ENCODE measurements around the gene STARD9.

Gene STARD9

GRCh38 chr15:42692997-42693396 is 117.6 kb downstream of the STARD9 start:
- Mint-ChIP-seq H3K9me3 (no peaks in the 10 kb centered on the region), H3K27me3 (no peaks in the 10 kb centered on the region), H3K4me3 (no peak overlapping the region), H3K27ac (no peak overlapping the region), H3K4me1 (peaks cover 18% of the 10 kb centered on the region)
- no peak for DNase-seq
- no peak for ATAC-seq

- Mint-ChIP-seq H3K4me3 (no peak overlapping the region), H3K9me3 (no peaks in the 10 kb centered on the region), H3K27ac (peak overlapping the region in 1 of 2 donors; percentile 33), H3K27me3 (no peaks in the 10 kb centered on the region), H3K4me1 (peaks cover 18% of the 10 kb centered on the region)
- ATAC-seq, result no peak
- no peak for DNase-seq
Measured at GRCh38 chr15:42693496-42693895, 118.1 kb downstream of the STARD9 start.

DNA sequence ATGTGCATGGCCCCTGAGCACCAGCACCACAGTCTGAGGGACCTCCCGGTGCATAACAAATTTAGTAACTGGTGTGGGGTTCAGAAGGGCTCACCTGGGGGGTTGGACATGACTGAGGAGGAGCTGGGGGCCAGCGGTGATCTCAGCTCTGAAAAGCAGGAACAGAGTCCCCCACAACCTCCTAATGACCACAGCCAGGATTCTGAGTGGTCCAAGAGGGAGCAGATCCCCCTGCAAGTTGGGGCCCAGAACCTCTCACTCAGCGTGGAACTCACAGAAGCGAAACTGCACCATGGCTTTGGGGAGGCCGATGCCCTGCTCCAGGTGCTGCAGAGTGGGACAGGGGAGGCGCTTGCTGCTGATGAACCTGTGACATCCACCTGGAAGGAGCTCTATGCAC is 118.5 kb downstream of the STARD9 start:
- Mint-ChIP-seq H3K27ac (peak overlapping the region in 1 of 2 donors; percentile 33), H3K27me3 (no peaks in the 10 kb centered on the region), H3K4me3 (no peak overlapping the region), H3K4me1 (peaks cover 18% of the 10 kb centered on the region), H3K9me3 (no peaks in the 10 kb centered on the region)
- ATAC-seq (no peak), DNase-seq (no peak)

GRCh38 chr15:42694398-42694797 is 119.0 kb downstream of the STARD9 start:
- Mint-ChIP-seq H3K27ac (peak overlapping the region in 1 of 2 donors; percentile 19), H3K4me1 (peaks cover 18% of the 10 kb centered on the region), H3K9me3 (no peaks in the 10 kb centered on the region), H3K27me3 (no peaks in the 10 kb centered on the region), H3K4me3 (no peak overlapping the region)
- no peak for DNase-seq
- ATAC-seq, result no peak

DNA sequence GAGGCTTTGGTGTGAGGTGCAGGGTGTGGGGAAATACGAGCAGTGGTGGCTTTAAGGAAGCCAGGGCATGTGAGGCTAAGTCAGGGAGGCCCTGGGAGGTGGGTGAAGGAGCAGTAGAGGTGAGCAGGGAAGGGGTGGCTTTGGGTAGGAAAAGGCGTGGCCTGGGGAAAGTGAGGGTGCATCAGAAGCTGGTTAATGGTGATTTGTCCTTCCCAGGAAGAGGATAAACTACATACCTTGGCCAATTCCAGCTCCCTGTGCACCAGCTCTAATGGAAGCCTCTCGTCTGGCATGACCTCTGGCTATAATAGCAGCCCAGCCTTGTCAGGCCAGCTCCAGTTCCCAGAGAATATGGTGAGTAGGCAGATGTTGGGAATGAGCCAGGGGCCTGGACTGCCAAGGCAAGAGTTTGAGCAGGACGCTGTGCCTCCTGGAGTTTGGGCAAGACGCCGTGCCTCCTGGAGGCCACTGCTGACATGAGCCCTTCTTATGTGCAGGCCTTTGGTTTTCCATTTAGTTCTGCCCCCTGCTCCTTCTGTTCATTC is 120.2 kb downstream of the STARD9 start:
- Mint-ChIP-seq H3K9me3 (no peaks in the 10 kb centered on the region), H3K4me1 (peaks cover 13% of the 10 kb centered on the region), H3K27ac (peak overlapping the region in 1 of 2 donors; percentile 15), H3K4me3 (no peak overlapping the region), H3K27me3 (no peaks in the 10 kb centered on the region)
- DNase-seq, result no peak
- no peak for ATAC-seq

- DNase-seq, result no peak
Measured at GRCh38 chr15:42696626-42697025, 121.2 kb downstream of the STARD9 start.

DNA sequence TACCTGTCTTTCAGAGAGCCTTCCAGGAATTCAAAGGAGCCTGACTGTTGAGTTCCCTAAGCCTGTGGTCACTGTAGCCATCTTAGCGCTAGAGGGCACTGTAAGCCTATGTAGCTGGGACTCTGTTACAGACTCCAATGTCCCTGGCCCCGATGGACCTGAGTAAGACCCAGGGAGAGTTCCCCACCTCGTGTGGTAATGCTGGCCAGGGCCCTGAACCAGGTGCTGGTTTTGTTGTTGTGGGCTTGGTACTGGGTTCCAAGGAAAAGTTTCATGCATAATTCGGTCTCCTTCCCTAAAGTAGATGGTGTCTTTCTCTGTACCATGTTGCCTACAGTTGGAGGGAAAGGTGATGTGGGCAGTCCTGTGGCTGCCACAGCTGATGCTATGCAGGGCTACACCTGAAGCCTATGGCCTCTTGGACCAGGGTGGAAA is 129.1 kb downstream of the STARD9 start:
- Mint-ChIP-seq H3K4me3 (no peak overlapping the region), H3K27ac (no peak overlapping the region)
- peak; percentile 99 for ATAC-seq

More at GRCh38 chr15:42696626-42697025, 121.2 kb downstream of the STARD9 start:
- H3K4me1 Mint-ChIP-seq, result peaks cover 3% of the 10 kb centered on the region
- H3K4me3 Mint-ChIP-seq, result no peak overlapping the region
- no peaks in the 10 kb centered on the region for H3K9me3 Mint-ChIP-seq
- no peaks in the 10 kb centered on the region for H3K27me3 Mint-ChIP-seq
- no peak overlapping the region for H3K27ac Mint-ChIP-seq
- ATAC-seq, result no peak

DNA sequence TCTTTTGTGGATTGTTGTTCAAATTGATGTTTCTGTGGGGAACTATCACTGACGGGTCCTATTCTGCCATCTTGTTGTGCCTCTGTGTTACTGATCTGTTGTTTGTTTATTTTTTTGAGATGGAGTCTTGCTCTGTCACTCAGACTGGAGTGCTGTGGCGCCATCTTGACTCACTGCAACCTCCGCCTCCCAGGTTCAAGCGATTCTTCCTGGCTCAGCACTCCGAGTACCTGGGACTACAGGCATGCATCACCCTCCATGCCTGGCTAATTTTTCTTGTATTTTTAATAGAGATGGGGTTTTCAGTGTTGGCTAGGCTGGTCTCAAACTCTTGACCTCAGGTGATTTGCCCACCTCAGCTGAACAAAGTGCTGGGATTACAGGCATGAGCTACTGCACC is 129.9 kb downstream of the STARD9 start:
- Mint-ChIP-seq H3K4me3 (no peak overlapping the region), H3K27ac (no peak overlapping the region), H3K9me3 (no peaks in the 10 kb centered on the region), H3K27me3 (no peaks in the 10 kb centered on the region), H3K4me1 (peaks cover 6% of the 10 kb centered on the region)
- no peak for DNase-seq
- no peak for ATAC-seq

More for the DNA sequence above, 129.1 kb downstream of the STARD9 start:
- H3K9me3 Mint-ChIP-seq, result no peaks in the 10 kb centered on the region
- no peaks in the 10 kb centered on the region for H3K27me3 Mint-ChIP-seq
- peak; percentile 54 to 65 for DNase-seq
- H3K4me1 Mint-ChIP-seq, result peaks cover 6% of the 10 kb centered on the region

DNA sequence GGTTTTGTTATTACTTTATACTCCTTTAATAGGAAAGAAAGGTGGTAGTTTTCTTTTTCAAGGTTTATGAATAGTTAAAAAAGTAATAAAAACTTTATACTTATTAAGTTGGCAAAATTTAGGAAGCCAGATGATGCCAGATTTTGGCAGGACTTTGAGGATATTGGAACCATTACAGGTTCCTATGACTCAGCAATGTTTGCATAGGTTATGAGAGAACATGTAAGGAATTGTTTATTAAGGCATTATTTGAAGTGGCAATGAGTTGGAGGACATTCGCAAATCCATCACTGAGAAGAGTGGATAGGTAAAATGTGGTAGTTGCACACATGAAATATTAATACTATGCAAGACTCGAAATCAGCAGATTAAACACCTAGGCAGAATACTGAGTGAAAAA is 131.7 kb downstream of the STARD9 start:
- H3K4me3 Mint-ChIP-seq, result no peak overlapping the region
- DNase-seq (no peak), ATAC-seq (no peak)
- H3K27ac Mint-ChIP-seq, result no peak overlapping the region
- H3K27me3 Mint-ChIP-seq, result no peaks in the 10 kb centered on the region
- peaks cover 6% of the 10 kb centered on the region for H3K4me1 Mint-ChIP-seq
- no peaks in the 10 kb centered on the region for H3K9me3 Mint-ChIP-seq

- Mint-ChIP-seq H3K9me3 (no peaks in the 10 kb centered on the region), H3K27ac (peak overlapping the region in 1 of 2 donors; percentile 82), H3K4me3 (no peak overlapping the region), H3K27me3 (no peaks in the 10 kb centered on the region), H3K4me1 (peaks cover 6% of the 10 kb centered on the region)
- ATAC-seq, result no peak
- no peak for DNase-seq
Measured at GRCh38 chr15:42707873-42708544, 132.6 kb downstream of the STARD9 start.

DNA sequence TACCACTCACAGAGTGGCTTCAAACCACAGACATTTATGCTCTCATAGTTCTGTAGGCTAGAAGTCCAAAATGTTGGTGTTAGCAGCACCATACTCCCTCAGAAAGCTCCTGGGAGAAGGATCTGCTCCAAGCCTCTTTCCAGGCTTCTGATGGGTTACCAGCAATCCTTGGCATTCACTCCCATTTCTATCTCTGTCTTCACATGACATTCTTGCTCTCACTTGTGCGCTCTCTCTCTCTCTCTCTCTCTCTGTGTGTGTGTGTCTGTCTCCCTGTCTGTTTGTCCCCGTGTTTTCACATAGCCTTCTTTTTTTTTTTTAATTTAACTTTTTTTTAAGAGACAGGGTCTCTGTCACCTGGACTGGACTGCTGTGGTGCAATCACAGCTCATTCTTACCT is 135.3 kb downstream of the STARD9 start:
- H3K27ac Mint-ChIP-seq, result no peak overlapping the region
- ATAC-seq, result no peak
- no peaks in the 10 kb centered on the region for H3K9me3 Mint-ChIP-seq
- no peak for DNase-seq
- H3K4me3 Mint-ChIP-seq, result no peak overlapping the region
- H3K27me3 Mint-ChIP-seq, result no peaks in the 10 kb centered on the region
- no peaks in the 10 kb centered on the region for H3K4me1 Mint-ChIP-seq

- ATAC-seq (no peak), DNase-seq (no peak)
- Mint-ChIP-seq H3K9me3 (no peaks in the 10 kb centered on the region), H3K27ac (no peak overlapping the region), H3K4me1 (no peaks in the 10 kb centered on the region), H3K27me3 (no peaks in the 10 kb centered on the region), H3K4me3 (no peak overlapping the region)
Measured at GRCh38 chr15:42711746-42712145, 136.3 kb downstream of the STARD9 start.

- H3K4me1 Mint-ChIP-seq, result no peaks in the 10 kb centered on the region
- H3K27ac Mint-ChIP-seq, result no peak overlapping the region
- H3K27me3 Mint-ChIP-seq, result no peaks in the 10 kb centered on the region
- ATAC-seq, result no peak
- no peaks in the 10 kb centered on the region for H3K9me3 Mint-ChIP-seq
- no peak for DNase-seq
- no peak overlapping the region for H3K4me3 Mint-ChIP-seq
Measured at GRCh38 chr15:42712584-42712983, 137.2 kb downstream of the STARD9 start.

GRCh38 chr15:42716125-42716524 is 140.7 kb downstream of the STARD9 start:
- Mint-ChIP-seq H3K9me3 (no peaks in the 10 kb centered on the region), H3K27ac (peak overlapping the region in 1 of 2 donors; percentile 10)

GRCh38 chr15:42716626-42717025 is 141.2 kb downstream of the STARD9 start:
- ATAC-seq (no peak), DNase-seq (no peak)
- Mint-ChIP-seq H3K4me3 (no peak overlapping the region), H3K9me3 (no peaks in the 10 kb centered on the region), H3K4me1 (no peaks in the 10 kb centered on the region), H3K27me3 (no peaks in the 10 kb centered on the region), H3K27ac (no peak overlapping the region)

More at GRCh38 chr15:42716125-42716524, 140.7 kb downstream of the STARD9 start:
- Mint-ChIP-seq H3K4me1 (no peaks in the 10 kb centered on the region), H3K27me3 (no peaks in the 10 kb centered on the region), H3K4me3 (no peak overlapping the region)
- DNase-seq (no peak), ATAC-seq (no peak)

DNA sequence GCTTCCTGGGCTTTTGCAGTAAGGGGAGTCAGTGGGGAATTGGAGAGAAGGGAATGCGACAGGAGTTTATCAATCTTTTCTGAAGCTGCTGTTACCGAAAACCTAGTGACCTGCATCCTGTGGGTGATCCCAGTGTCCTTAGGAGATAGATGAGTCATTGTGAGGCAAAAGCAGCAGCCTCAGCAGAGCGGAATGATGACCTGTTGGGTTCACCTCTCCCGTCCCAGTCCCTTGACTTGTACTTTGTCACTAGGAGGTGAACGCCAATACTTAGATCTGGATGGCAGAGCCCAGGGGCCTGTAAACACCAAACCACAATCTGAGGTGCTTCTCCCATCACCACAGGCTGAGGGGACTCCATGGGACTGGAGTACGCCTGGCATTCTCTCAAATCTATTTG is 143.6 kb downstream of the STARD9 start:
- Mint-ChIP-seq H3K4me1 (no peaks in the 10 kb centered on the region), H3K4me3 (no peak overlapping the region), H3K27ac (peak overlapping the region in 1 of 2 donors; percentile 44), H3K27me3 (no peaks in the 10 kb centered on the region), H3K9me3 (no peaks in the 10 kb centered on the region)
- ATAC-seq (no peak), DNase-seq (no peak)

DNA sequence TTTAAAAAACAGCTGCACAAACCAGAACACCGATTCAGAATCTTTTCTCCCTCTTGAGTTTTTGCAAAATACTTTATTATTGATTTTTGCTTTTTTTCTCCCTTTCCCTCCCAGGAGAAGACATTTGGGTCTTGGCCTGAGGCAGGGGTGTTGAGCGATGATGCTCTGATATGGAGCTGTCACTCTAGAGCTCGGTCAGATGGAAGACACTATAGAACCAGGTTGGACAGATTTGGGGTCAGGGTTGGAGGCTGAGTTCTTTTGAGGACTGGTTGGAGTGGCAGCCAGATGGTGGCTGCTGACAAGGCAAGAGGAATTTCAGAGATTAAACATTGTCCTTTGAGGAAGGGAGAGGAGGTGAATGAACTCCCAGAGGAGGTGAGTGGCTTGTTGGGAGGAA is 144.7 kb downstream of the STARD9 start:
- no peaks in the 10 kb centered on the region for H3K9me3 Mint-ChIP-seq
- H3K4me3 Mint-ChIP-seq, result no peak overlapping the region
- no peak overlapping the region for H3K27ac Mint-ChIP-seq

More for the DNA sequence above, 144.7 kb downstream of the STARD9 start:
- Mint-ChIP-seq H3K27me3 (no peaks in the 10 kb centered on the region), H3K4me1 (no peaks in the 10 kb centered on the region)
- DNase-seq (no peak), ATAC-seq (no peak)
